PC-3 (cell line): ENCODE data around the gene CELA3B.

ENCODE experiments used
- CTCF ChIP-seq: fragments of 300-600 bp; sonication (generic); conservative IDR thresholded peaks from 2 replicates; pipeline ENCODE4 v1.5.1; 2017; ENCODE audit warnings: antibody characterized with exemption, low read depth, mild to moderate bottlenecking, low read length
- EZH2 ChIP-seq: fragments of 300-600 bp; sonication (generic); IDR thresholded peaks from one replicate; pipeline ENCODE4 v1.6.1; 2017; ENCODE audit warnings: antibody characterized with exemption, mild to moderate bottlenecking, low read length; ENCODE audit not compliant: unreplicated experiment
- EZH2phosphoT487 ChIP-seq: fragments of 300-600 bp; sonication (generic); IDR thresholded peaks from 2 replicates; pipeline ENCODE4 v1.6.1; 2018; ENCODE audit warnings: mild to moderate bottlenecking, antibody characterized with exemption, low read length, borderline replicate concordance

DNA sequence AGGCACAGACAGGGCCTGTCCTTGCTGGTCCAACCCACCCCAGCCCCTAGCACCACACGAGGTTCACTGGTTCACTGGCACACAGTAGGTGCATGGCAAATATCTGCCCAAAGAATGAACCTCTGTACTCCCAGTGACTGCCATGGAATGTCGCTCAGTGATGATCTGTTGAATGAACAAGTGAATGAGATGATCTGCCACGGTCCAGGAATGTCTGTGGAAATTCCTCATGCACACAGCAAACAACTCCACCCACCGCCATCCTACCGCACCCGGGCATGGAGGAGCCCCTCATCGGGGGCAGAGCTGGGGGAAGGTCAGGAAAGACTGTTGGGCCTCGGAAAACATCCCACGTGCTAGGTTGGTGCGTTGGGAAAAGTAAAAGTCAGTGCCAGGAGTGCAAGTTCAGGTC, 41.4 kb upstream of the CELA3B start:
- no peak for TF ChIP-seq CTCF
- TF ChIP-seq EZH2phosphoT487: no peak
- no peak for TF ChIP-seq EZH2
